Measurements from ENCODE around the gene NUDCD2. TPM values are rescaled to one million over a fixed set of nuclear protein-coding genes. Genes with fewer than 3 reads are reported as not detected.

The NUDCD2 gene
- total RNA-seq, 2 experiments from 2014 or later: 30.0 to 67.6 TPM

DNA sequence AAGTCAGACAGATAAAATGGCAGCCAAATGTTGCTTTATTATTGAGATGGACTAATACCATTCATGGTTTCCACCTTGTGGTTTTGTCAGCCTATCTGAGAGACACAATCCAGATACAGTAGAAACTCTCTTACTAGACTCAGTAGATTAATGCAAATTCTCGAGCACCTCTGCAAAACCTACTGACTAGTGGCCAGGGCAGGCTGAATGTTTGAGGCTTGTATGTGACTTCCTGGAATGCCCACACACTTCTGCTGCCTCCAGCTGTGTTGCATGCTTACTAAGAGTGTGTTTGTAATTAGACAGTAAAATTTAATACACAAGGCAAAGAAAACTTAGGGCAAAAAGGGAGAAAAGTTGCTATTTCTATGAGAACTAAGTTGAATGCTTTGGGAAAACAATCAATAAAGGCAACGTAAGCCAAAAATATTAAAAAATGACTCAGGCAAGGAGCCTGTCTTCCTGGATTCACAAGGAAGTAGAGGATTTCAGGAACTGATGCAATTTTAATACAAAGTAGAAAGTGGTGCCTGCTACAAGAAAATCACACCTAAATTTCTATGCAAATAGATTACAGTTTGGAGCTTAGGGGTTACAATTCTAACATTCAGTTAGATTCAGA is 52.8 kb downstream of the NUDCD2 start:
- Histone ChIP-seq H2AFZ (ENCODE audit: low read length) (0 out of 2 replicates have a peak overlapping the region, but pooled peaks have one; percentile 30), H3K27ac (ENCODE audit: low read depth, low read length, poor library complexity, severe bottlenecking) (no peak overlapping the region), H3K4me2 (ENCODE audit: low read length) (no peak overlapping the region), H3K9me3 (ENCODE audit: low read length) (no peaks in the 10 kb centered on the region), H3K9me2 (ENCODE audit: insufficient read depth, low read length) (no peaks in the 10 kb centered on the region), H4K20me1 (ENCODE audit: insufficient read depth, low read length) (no peaks in the 10 kb centered on the region), H3K4me1 (ENCODE audit: insufficient read depth, low read length, poor library complexity, severe bottlenecking) (no peaks in the 10 kb centered on the region), H3K79me2 (ENCODE audit: insufficient read depth, low read depth, low read length) (no peaks in the 10 kb centered on the region), H3K36me3 (ENCODE audit: insufficient read depth, low read length) (no peaks in the 10 kb centered on the region), H3K4me3 (ENCODE audit: low read depth, low read length, poor library complexity, severe bottlenecking) (no peak overlapping the region)
- intact Hi-C loops (cut with micrococcal nuclease; ENCODE audit: unreplicated experiment): loop anchor here (5.0 to 10.0 kb wide), 2 partner anchors 322 to 1200 kb away; no protein-coding TSS in a partner anchor
- ChIA-PET CTCF (ENCODE audit: unreplicated experiment) (no interaction called here), POLR2A (no interaction called here)
- TF ChIP-seq EZH2phosphoT487 (IDR thresholded peaks at IDR 0.05; ENCODE audit: borderline replicate concordance, low read depth, low read length): no peak
- TF ChIP-seq, protein P1, sequence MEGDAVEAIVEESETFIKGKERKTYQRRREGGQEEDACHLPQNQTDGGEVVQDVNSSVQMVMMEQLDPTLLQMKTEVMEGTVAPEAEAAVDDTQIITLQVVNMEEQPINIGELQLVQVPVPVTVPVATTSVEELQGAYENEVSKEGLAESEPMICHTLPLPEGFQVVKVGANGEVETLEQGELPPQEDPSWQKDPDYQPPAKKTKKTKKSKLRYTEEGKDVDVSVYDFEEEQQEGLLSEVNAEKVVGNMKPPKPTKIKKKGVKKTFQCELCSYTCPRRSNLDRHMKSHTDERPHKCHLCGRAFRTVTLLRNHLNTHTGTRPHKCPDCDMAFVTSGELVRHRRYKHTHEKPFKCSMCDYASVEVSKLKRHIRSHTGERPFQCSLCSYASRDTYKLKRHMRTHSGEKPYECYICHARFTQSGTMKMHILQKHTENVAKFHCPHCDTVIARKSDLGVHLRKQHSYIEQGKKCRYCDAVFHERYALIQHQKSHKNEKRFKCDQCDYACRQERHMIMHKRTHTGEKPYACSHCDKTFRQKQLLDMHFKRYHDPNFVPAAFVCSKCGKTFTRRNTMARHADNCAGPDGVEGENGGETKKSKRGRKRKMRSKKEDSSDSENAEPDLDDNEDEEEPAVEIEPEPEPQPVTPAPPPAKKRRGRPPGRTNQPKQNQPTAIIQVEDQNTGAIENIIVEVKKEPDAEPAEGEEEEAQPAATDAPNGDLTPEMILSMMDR (conservative IDR thresholded peaks at IDR 0.05; ENCODE audit: low read length): no peak
- DNase-seq (ENCODE audit: low spot score): peak; percentile 3
- BruUV-seq (replicated peaks): no TSS peak

- CTCF ChIA-PET (ENCODE audit: unreplicated experiment): no interaction called here
- no peak for TF ChIP-seq EZH2phosphoT487 (IDR thresholded peaks at IDR 0.05; ENCODE audit: borderline replicate concordance, low read depth, low read length)
- TF ChIP-seq, protein P1 (conservative IDR thresholded peaks at IDR 0.05; ENCODE audit: low read length): no peak
- BruUV-seq (replicated peaks): no TSS peak
Observed at GRCh38 chr5:163404364-163405173, 55.3 kb downstream of the NUDCD2 start.

More at GRCh38 chr5:163404364-163405173, 55.3 kb downstream of the NUDCD2 start:
- intact Hi-C loops (cut with micrococcal nuclease; ENCODE audit: unreplicated experiment): loop anchor here (5.0 to 10.0 kb wide), 2 partner anchors 320 to 1197 kb away; no protein-coding TSS in a partner anchor
- H3K4me1 ChIP-seq (ENCODE audit: insufficient read depth, low read length, poor library complexity, severe bottlenecking): no peaks in the 10 kb centered on the region
- H3K4me3 ChIP-seq (ENCODE audit: low read depth, low read length, poor library complexity, severe bottlenecking): no peak overlapping the region
- no peaks in the 10 kb centered on the region for H4K20me1 ChIP-seq (ENCODE audit: insufficient read depth, low read length)
- H3K79me2 ChIP-seq (ENCODE audit: insufficient read depth, low read depth, low read length): no peaks in the 10 kb centered on the region
- H3K36me3 ChIP-seq (ENCODE audit: insufficient read depth, low read length): no peaks in the 10 kb centered on the region
- H3K9me2 ChIP-seq (ENCODE audit: insufficient read depth, low read length): no peaks in the 10 kb centered on the region
- H3K4me2 ChIP-seq (ENCODE audit: low read length): no peak overlapping the region
- no peak for DNase-seq (ENCODE audit: low spot score)
- no peak overlapping the region for H2AFZ ChIP-seq (ENCODE audit: low read length)
- no peak overlapping the region for H3K27ac ChIP-seq (ENCODE audit: low read depth, low read length, poor library complexity, severe bottlenecking)
- POLR2A ChIA-PET: interaction anchor here (0.5 to 1.1 kb wide), 5 partner anchors 9 to 1253 kb away, joined by 3 to 4 read pairs (median 3); no protein-coding TSS in a partner anchor
- no peaks in the 10 kb centered on the region for H3K9me3 ChIP-seq (ENCODE audit: low read length)
